Vagina (tissue), 2 donors: Measurements from ENCODE around the gene PRKAR2B. TPM values are rescaled to one million over a fixed set of nuclear protein-coding genes. Genes with fewer than 3 reads are reported as not detected.
"Not testable (repeated sequence)": the region's sequence is repeated elsewhere in the genome, so short reads cannot be mapped to it uniquely, and the experiment has no call there.

Experiments used
- DNase-seq, 2 donors: peaks; one replicate each; pipeline ENCODE4 v3.0.0-alpha.2; 2017; ENCODE audit errors: extremely low spot score in 2 of 2
- H3K27ac ChIP-seq: fragments of 200-600 bp; sonication (generic); one replicate; pipeline ENCODE4 v1.5.1; 2019
- H3K27me3 ChIP-seq: fragments of 200-600 bp; sonication (generic); one replicate; pipeline ENCODE4 v1.5.1; 2019
- H3K36me3 ChIP-seq, 2 donors: fragments of 200-600 bp; sonication (generic); one replicate each; pipeline ENCODE4 v1.5.1; 2017 to 2019
- H3K4me1 ChIP-seq: fragments of 200-600 bp; sonication (generic); one replicate; pipeline ENCODE4 v1.5.1; 2019
- H3K4me3 ChIP-seq, 2 donors: fragments of 200-600 bp; sonication (generic); 1 replicate in 1 of 2; 2 replicates in 1 of 2; pipeline ENCODE4 v1.5.1; 2016 to 2019
- H3K9me3 ChIP-seq: fragments of 200-600 bp; sonication (generic); one replicate; pipeline ENCODE4 v1.5.1; 2019
- POLR2A ChIP-seq, 2 donors: fragments of 450-650 bp; IDR thresholded peaks; one replicate each; pipeline ENCODE4 v1.6.1; 2017; ENCODE audit warnings: antibody characterized with exemption in 2 of 2, mild to moderate bottlenecking in 2 of 2, moderate library complexity in 2 of 2
- POLR2AphosphoS5 ChIP-seq, 2 donors: sonication (generic); formaldehyde crosslinking; IDR thresholded peaks; one replicate each; pipeline ENCODE4 v1.9.0; 2017; ENCODE audit warnings: antibody characterized with exemption in 2 of 2, mild to moderate bottlenecking in 2 of 2, low read depth in 1 of 2; ENCODE audit not compliant: insufficient read depth in 1 of 2
- intact Hi-C: fragments of 100-400 bp; cut with DNase I; formaldehyde crosslinking; loops from one replicate; pipeline ENCODE4 v1.15.1; 2023
- total RNA-seq: library from RNA; depleted of rRNA; stranded (reverse); fragments of >200 nt; gene quantifications from one replicate; pipeline ENCODE4 v1.2.3, GENCODE V29; 2016
- TF ChIP-seq, protein P1 (sequence below), 3 experiments: fragments of 450-650 bp in 2 of 3; fragments of 200-600 bp in 1 of 3; sonication (generic) in 1 of 3; IDR thresholded peaks; one replicate each; pipeline ENCODE4 v1.5.1; 2017 to 2019; ENCODE audit warnings: antibody characterized with exemption in 3 of 3, mild to moderate bottlenecking in 2 of 3, moderate library complexity in 2 of 3

The PRKAR2B gene
- total RNA-seq, 1 donor from 2014 or later = 16.5 TPM

DNA sequence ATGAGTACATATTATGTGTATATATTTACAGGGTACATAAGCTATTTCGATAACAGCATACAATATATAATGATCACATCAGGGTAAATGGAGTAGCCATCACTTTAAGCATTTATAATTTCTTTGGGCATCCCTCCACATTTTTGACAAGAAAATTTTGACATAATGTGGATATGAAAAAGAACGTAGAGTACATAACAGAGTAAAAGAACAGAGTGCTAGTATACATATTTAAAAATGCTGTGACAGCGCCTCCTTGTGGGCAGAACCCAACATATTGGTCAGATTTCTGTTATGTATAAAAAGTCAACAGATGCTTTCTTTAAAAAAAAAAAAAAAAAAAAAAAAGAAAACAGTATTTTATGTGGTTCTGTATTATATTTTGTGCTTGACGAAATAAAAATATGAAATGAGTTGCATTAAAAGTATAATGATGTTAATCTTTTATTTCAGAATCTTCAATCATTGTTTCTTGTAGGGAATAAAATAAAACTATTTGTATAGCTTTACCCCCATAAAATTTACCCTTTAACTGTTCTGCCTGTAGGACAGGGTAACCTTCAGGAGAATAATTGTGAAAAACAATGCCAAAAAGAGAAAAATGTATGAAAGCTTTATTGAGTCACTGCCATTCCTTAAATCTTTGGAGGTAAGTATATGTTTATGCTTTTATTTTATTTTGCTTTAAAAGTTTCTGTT lies 106.0 kb downstream of the PRKAR2B start:
- peaks cover 7% of the 10 kb centered on the region for H3K4me1 ChIP-seq
- DNase-seq = no peak
- H3K4me3 ChIP-seq = no peak overlapping the region
- H3K9me3 ChIP-seq = no peaks in the 10 kb centered on the region
- H3K27ac ChIP-seq = no peak overlapping the region
- no peaks in the 10 kb centered on the region for H3K27me3 ChIP-seq
- no peaks in the 10 kb centered on the region for H3K36me3 ChIP-seq
- TF ChIP-seq POLR2A (IDR thresholded peaks at IDR 0.05) = no peak
- TF ChIP-seq, protein P1, sequence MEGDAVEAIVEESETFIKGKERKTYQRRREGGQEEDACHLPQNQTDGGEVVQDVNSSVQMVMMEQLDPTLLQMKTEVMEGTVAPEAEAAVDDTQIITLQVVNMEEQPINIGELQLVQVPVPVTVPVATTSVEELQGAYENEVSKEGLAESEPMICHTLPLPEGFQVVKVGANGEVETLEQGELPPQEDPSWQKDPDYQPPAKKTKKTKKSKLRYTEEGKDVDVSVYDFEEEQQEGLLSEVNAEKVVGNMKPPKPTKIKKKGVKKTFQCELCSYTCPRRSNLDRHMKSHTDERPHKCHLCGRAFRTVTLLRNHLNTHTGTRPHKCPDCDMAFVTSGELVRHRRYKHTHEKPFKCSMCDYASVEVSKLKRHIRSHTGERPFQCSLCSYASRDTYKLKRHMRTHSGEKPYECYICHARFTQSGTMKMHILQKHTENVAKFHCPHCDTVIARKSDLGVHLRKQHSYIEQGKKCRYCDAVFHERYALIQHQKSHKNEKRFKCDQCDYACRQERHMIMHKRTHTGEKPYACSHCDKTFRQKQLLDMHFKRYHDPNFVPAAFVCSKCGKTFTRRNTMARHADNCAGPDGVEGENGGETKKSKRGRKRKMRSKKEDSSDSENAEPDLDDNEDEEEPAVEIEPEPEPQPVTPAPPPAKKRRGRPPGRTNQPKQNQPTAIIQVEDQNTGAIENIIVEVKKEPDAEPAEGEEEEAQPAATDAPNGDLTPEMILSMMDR (IDR thresholded peaks at IDR 0.05) = peak in 2 of 3 experiments; percentile 66 to 69
- intact Hi-C loops = loop anchor here (10.0 kb wide), 1 partner anchor 196 kb away; no protein-coding TSS in a partner anchor

- no peak overlapping the region for H3K4me3 ChIP-seq
- H3K9me3 ChIP-seq = no peaks in the 10 kb centered on the region
- TF ChIP-seq POLR2A (IDR thresholded peaks at IDR 0.05) = no peak
- TF ChIP-seq, protein P1 (IDR thresholded peaks at IDR 0.05) = no peak
- no peak for TF ChIP-seq POLR2AphosphoS5 (IDR thresholded peaks at IDR 0.05; ENCODE audit: insufficient read depth in 1 of 2, low read depth in 1 of 2)
- DNase-seq = no peak
- H3K36me3 ChIP-seq = no peaks in the 10 kb centered on the region
- peaks cover 7% of the 10 kb centered on the region for H3K4me1 ChIP-seq
- intact Hi-C loops = loop anchor here (10.0 kb wide), 1 partner anchor 197 kb away; no protein-coding TSS in a partner anchor
- no peak overlapping the region for H3K27ac ChIP-seq
- H3K27me3 ChIP-seq = no peaks in the 10 kb centered on the region
Measured at GRCh38 chr7:107151538-107151937, 107.0 kb downstream of the PRKAR2B start.

DNA sequence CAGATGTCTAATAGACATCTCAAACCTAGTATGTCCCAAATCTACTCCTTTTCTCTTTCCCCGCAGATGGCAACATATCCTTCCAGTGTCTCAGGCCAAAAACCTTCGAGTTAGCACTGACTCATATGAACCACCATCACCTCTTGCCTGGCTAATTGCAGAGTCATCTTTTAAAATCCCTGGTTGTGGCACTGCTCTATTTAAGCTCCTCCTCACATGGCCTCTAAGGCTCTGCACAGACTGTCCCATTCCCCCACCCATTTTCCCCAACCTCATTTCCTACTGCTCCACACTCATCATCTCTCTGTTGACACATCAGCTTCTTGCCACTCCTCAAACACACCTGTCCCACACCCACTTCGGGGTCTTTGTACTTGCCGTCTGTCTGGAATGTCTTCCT lies 107.5 kb downstream of the PRKAR2B start:
- Histone ChIP-seq H3K27ac (no peak overlapping the region), H3K4me1 (peaks cover 7% of the 10 kb centered on the region), H3K27me3 (no peaks in the 10 kb centered on the region), H3K36me3 (no peaks in the 10 kb centered on the region), H3K9me3 (no peaks in the 10 kb centered on the region), H3K4me3 (no peak overlapping the region)
- TF ChIP-seq, protein P1 (IDR thresholded peaks at IDR 0.05) = no peak
- TF ChIP-seq POLR2A (IDR thresholded peaks at IDR 0.05) (no peak), POLR2AphosphoS5 (IDR thresholded peaks at IDR 0.05; ENCODE audit: insufficient read depth in 1 of 2, low read depth in 1 of 2) (no peak)
- DNase-seq = no peak
- intact Hi-C loops = loop anchor here (10.0 kb wide), 1 partner anchor 197 kb away; no protein-coding TSS in a partner anchor

DNA sequence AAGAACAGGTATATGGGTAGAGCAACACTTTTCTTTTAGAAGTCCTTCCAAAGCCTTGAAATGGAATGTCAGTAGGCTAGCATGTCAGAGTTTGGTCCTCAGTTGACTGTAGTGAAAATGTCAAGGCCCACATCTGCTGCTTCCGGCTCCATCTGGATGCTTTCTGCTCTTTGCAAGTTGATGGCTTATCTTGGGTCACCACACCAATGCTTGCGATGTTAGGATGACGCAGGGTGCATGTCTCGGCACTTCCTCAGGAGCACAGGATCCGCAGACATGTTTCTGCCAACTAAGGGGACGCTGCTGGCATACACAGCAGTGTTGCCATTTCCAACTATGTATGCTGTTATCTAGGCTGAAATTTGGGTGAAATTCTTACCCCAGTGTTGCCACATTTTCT lies 110.3 kb downstream of the PRKAR2B start:
- H3K27ac ChIP-seq = no peak overlapping the region
- H3K36me3 ChIP-seq = no peaks in the 10 kb centered on the region
- no peak overlapping the region for H3K4me3 ChIP-seq
- H3K4me1 ChIP-seq = no peaks in the 10 kb centered on the region
- H3K9me3 ChIP-seq = no peaks in the 10 kb centered on the region
- TF ChIP-seq POLR2AphosphoS5 (IDR thresholded peaks at IDR 0.05; ENCODE audit: insufficient read depth in 1 of 2, low read depth in 1 of 2) (no peak), POLR2A (IDR thresholded peaks at IDR 0.05) (no peak)
- TF ChIP-seq, protein P1 (IDR thresholded peaks at IDR 0.05) = no peak
- intact Hi-C loops = loop anchor here (10.0 kb wide), 1 partner anchor 200 kb away; no protein-coding TSS in a partner anchor
- no peak for DNase-seq
- H3K27me3 ChIP-seq = no peaks in the 10 kb centered on the region

DNA sequence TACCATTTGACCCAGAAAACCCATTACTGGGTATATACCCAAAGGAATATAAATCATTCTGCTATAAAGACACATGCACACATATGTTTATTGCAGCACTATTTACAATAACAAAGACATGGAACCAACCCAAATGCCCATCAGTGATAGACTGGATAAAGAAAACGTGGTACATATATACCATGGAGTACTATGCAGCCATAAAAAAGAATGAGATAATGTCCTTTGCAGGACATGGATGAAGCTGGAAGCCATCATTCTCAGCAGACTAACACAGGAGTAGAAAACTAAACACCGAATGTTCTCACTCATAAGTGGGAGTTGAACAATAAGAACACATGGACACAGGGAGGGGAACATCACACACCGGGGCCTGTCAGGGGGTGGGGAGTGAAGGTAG lies 111.2 kb downstream of the PRKAR2B start:
- H3K9me3 ChIP-seq, H3K27ac ChIP-seq, DNase-seq, H3K36me3 ChIP-seq, H3K4me3 ChIP-seq, H3K27me3 ChIP-seq, H3K4me1 ChIP-seq: not testable (repeated sequence)
- intact Hi-C loops = loop anchor here (10.0 kb wide), 1 partner anchor 201 kb away; no protein-coding TSS in a partner anchor
